Mucosa of stomach (tissue), 1 donor: Measurements from ENCODE around the gene MICAL3.
"Not testable (repeated sequence)": the region's sequence is repeated elsewhere in the genome, so short reads cannot be mapped to it uniquely, and the experiment has no call there.

Source experiments
- H3K27me3 ChIP-seq: one replicate; pipeline ENCODE4 v1.7.0; 2013; ENCODE audit warnings: mild to moderate bottlenecking, low read length; ENCODE audit not compliant: control insufficient read depth, insufficient read depth
- H3K36me3 ChIP-seq: one replicate; pipeline ENCODE4 v1.7.0; 2013; ENCODE audit warnings: low read length; ENCODE audit not compliant: control insufficient read depth, insufficient read depth
- H3K4me1 ChIP-seq: one replicate; pipeline ENCODE4 v1.7.0; 2013; ENCODE audit warnings: mild to moderate bottlenecking, low read length; ENCODE audit not compliant: control insufficient read depth, insufficient read depth
- H3K4me3 ChIP-seq: one replicate; pipeline ENCODE4 v1.7.0; 2013; ENCODE audit warnings: low read length
- H3K9ac ChIP-seq: one replicate; pipeline ENCODE4 v1.7.0; 2013; ENCODE audit warnings: mild to moderate bottlenecking, low read length, moderate library complexity
- H3K9me3 ChIP-seq: one replicate; pipeline ENCODE4 v1.7.0; 2013; ENCODE audit warnings: mild to moderate bottlenecking, low read length, moderate library complexity; ENCODE audit not compliant: control insufficient read depth
- donor health status: Pancreatic carcinoma.

The MICAL3 gene

GRCh38 chr22:17884893-17885292 lies 139.5 kb downstream of the MICAL3 start:
- no peak overlapping the region for H3K9ac ChIP-seq
- H3K27me3 ChIP-seq = no peaks in the 10 kb centered on the region
- H3K36me3 ChIP-seq = peaks cover 6% of the 10 kb centered on the region
- no peaks in the 10 kb centered on the region for H3K4me1 ChIP-seq
- H3K9me3 ChIP-seq = no peaks in the 10 kb centered on the region
- H3K4me3 ChIP-seq = no peak overlapping the region

GRCh38 chr22:17884084-17884483 lies 140.3 kb downstream of the MICAL3 start:
- H3K36me3 ChIP-seq = peaks cover 6% of the 10 kb centered on the region

GRCh38 chr22:17883356-17883755 lies 141.0 kb downstream of the MICAL3 start:
- no peaks in the 10 kb centered on the region for H3K27me3 ChIP-seq
- H3K9me3 ChIP-seq = no peaks in the 10 kb centered on the region
- H3K36me3 ChIP-seq = peaks cover 6% of the 10 kb centered on the region
- H3K9ac ChIP-seq = no peak overlapping the region
- no peaks in the 10 kb centered on the region for H3K4me1 ChIP-seq
- H3K4me3 ChIP-seq = no peak overlapping the region

More at GRCh38 chr22:17884084-17884483, 140.3 kb downstream of the MICAL3 start:
- Histone ChIP-seq H3K9me3 (no peaks in the 10 kb centered on the region), H3K4me1 (no peaks in the 10 kb centered on the region), H3K9ac (no peak overlapping the region), H3K4me3 (no peak overlapping the region), H3K27me3 (no peaks in the 10 kb centered on the region)

GRCh38 chr22:17882727-17883126 lies 141.6 kb downstream of the MICAL3 start:
- Histone ChIP-seq H3K27me3 (no peaks in the 10 kb centered on the region), H3K36me3 (peaks cover 6% of the 10 kb centered on the region), H3K4me3 (no peak overlapping the region), H3K9ac (no peak overlapping the region), H3K9me3 (no peaks in the 10 kb centered on the region), H3K4me1 (no peaks in the 10 kb centered on the region)

- Histone ChIP-seq H3K27me3 (no peaks in the 10 kb centered on the region), H3K9me3 (no peaks in the 10 kb centered on the region), H3K4me1 (no peaks in the 10 kb centered on the region), H3K4me3 (no peak overlapping the region), H3K36me3 (peaks cover 6% of the 10 kb centered on the region), H3K9ac (no peak overlapping the region)
Measured at GRCh38 chr22:17882162-17882561, 142.2 kb downstream of the MICAL3 start.

GRCh38 chr22:17881366-17881765 lies 143.0 kb downstream of the MICAL3 start:
- Histone ChIP-seq H3K36me3 (peaks cover 6% of the 10 kb centered on the region), H3K4me1 (no peaks in the 10 kb centered on the region), H3K4me3 (no peak overlapping the region), H3K9ac (no peak overlapping the region), H3K27me3 (no peaks in the 10 kb centered on the region), H3K9me3 (no peaks in the 10 kb centered on the region)

GRCh38 chr22:17880468-17880867 lies 143.9 kb downstream of the MICAL3 start:
- H3K27me3 ChIP-seq = no peaks in the 10 kb centered on the region
- no peaks in the 10 kb centered on the region for H3K4me1 ChIP-seq
- no peak overlapping the region for H3K4me3 ChIP-seq
- no peak overlapping the region for H3K9ac ChIP-seq
- no peaks in the 10 kb centered on the region for H3K36me3 ChIP-seq
- no peaks in the 10 kb centered on the region for H3K9me3 ChIP-seq

GRCh38 chr22:17880020-17880419 lies 144.3 kb downstream of the MICAL3 start:
- no peaks in the 10 kb centered on the region for H3K27me3 ChIP-seq
- no peaks in the 10 kb centered on the region for H3K4me1 ChIP-seq
- H3K4me3 ChIP-seq = no peak overlapping the region
- H3K9ac ChIP-seq = no peak overlapping the region
- no peaks in the 10 kb centered on the region for H3K9me3 ChIP-seq
- no peaks in the 10 kb centered on the region for H3K36me3 ChIP-seq

- H3K36me3 ChIP-seq = no peaks in the 10 kb centered on the region
- H3K9ac ChIP-seq = no peak overlapping the region
- no peaks in the 10 kb centered on the region for H3K4me1 ChIP-seq
- no peaks in the 10 kb centered on the region for H3K9me3 ChIP-seq
- H3K27me3 ChIP-seq = no peaks in the 10 kb centered on the region
- no peak overlapping the region for H3K4me3 ChIP-seq
Measured at GRCh38 chr22:17878941-17879340, 145.4 kb downstream of the MICAL3 start.

- H3K36me3 ChIP-seq = no peaks in the 10 kb centered on the region
Measured at GRCh38 chr22:17878186-17878694, 146.1 kb downstream of the MICAL3 start.

GRCh38 chr22:17876878-17877855 lies 147.2 kb downstream of the MICAL3 start:
- not testable (repeated sequence) for H3K27me3 ChIP-seq

More at GRCh38 chr22:17878186-17878694, 146.1 kb downstream of the MICAL3 start:
- Histone ChIP-seq H3K9me3 (no peaks in the 10 kb centered on the region), H3K4me1 (no peaks in the 10 kb centered on the region), H3K27me3 (no peaks in the 10 kb centered on the region), H3K4me3 (no peak overlapping the region), H3K9ac (no peak overlapping the region)

GRCh38 chr22:17876306-17876831 lies 148.0 kb downstream of the MICAL3 start:
- Histone ChIP-seq H3K4me1 (no peaks in the 10 kb centered on the region), H3K4me3 (no peak overlapping the region), H3K27me3 (no peaks in the 10 kb centered on the region), H3K9ac (no peak overlapping the region), H3K9me3 (no peaks in the 10 kb centered on the region), H3K36me3 (no peaks in the 10 kb centered on the region)

More at GRCh38 chr22:17876878-17877855, 147.2 kb downstream of the MICAL3 start:
- H3K4me1 ChIP-seq, H3K9ac ChIP-seq, H3K4me3 ChIP-seq, H3K36me3 ChIP-seq, H3K9me3 ChIP-seq: not testable (repeated sequence)
